Prostate gland (tissue), 2 donors: ENCODE data around the gene KIR3DL2. TPM values are rescaled to one million over a fixed set of nuclear protein-coding genes. Genes with fewer than 3 reads are reported as not detected.

ENCODE experiments used
- DNase-seq: peaks from one replicate; pipeline ENCODE4 v3.0.0-alpha.2; 2019; ENCODE audit warnings: low spot score
- H3K27ac ChIP-seq, 2 donors: fragments of 200-600 bp; sonication (generic); 2 replicates each; pipeline ENCODE4 v1.5.1; 2017 to 2019
- H3K27me3 ChIP-seq: fragments of 200-600 bp; sonication (generic); replicated peaks from 2 replicates; pipeline ENCODE4 v1.5.1; 2019; ENCODE audit not compliant: insufficient read depth
- H3K36me3 ChIP-seq, 2 donors: fragments of 200-600 bp; sonication (generic); 1 replicate in 1 of 2; 2 replicates in 1 of 2; pipeline versions ENCODE4 v1.5.1 to v1.8.1; 2017 to 2019
- H3K4me1 ChIP-seq: fragments of 200-600 bp; sonication (generic); replicated peaks from 2 replicates; pipeline ENCODE4 v1.5.1; 2019
- H3K4me3 ChIP-seq, 2 donors: fragments of 200-600 bp; sonication (generic); 2 replicates each; pipeline ENCODE4 v1.5.1; 2017 to 2019
- H3K9me3 ChIP-seq: fragments of 200-600 bp; sonication (generic); 2 replicates; pipeline ENCODE4 v1.5.1; 2017
- POLR2A ChIP-seq: fragments of 450-650 bp; IDR thresholded peaks from one replicate; pipeline ENCODE4 v1.6.1; 2016; ENCODE audit warnings: antibody characterized with exemption, mild to moderate bottlenecking
- POLR2AphosphoS5 ChIP-seq: sonication (generic); formaldehyde crosslinking; IDR thresholded peaks from one replicate; pipeline ENCODE4 v1.6.1; 2017; ENCODE audit warnings: antibody characterized with exemption
- WGBS: methylation state at CpG from one replicate; pipeline ENCODE4 v1.1.5; 2018; 5-methylcytosine and 5-hydroxymethylcytosine counted together
- intact Hi-C: fragments of 100-400 bp; cut with DNase I; formaldehyde crosslinking; loops from one replicate; pipeline ENCODE4 v1.14.2; 2022
- total RNA-seq, 2 donors: library from RNA; depleted of rRNA; stranded (reverse); fragments of >200 nt; gene quantifications; one replicate each; pipeline ENCODE4 v1.1.0, GENCODE V29; 2016
- TF ChIP-seq, protein P1 (sequence below), 4 experiments: fragments of 200-600 bp in 2 of 4; fragments of 450-650 bp in 2 of 4; sonication (generic) in 2 of 4; IDR thresholded peaks; 1 replicate in 3 of 4; 2 replicates in 1 of 4; pipeline ENCODE4 v1.5.1; 2016 to 2019; ENCODE audit warnings: antibody characterized with exemption in 4 of 4, mild to moderate bottlenecking in 2 of 4, moderate library complexity in 2 of 4

Gene KIR3DL2
- total RNA-seq, 2 donors from 2014 or later = not detected

DNA sequence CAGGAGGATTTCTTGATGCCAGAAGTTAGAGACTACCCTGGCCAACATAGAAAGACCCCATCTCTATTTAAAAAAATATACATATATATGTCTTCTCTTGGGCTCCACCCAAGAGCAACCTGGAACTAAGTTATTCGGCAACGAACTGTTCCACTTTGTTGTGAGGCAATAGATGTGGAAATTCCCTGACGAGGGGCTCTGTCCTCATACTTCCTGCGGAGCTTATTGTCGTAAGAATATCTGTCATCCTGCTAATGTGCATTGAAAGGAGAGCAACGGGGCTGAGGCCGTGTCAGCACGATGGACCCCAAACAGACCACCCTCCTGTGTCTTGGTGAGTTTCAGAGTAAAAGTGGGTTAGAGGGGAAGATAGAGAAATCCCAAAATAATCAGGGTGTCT is 23.7 kb downstream of the KIR3DL2 start, which contains the start of gene FCAR:
FCAR (plus strand) TSS at position 246 of the 400 bp plus-strand sequence; CDS start at position 301, 55 bp downstream.
- Histone ChIP-seq H3K9me3 (no peaks in the 10 kb centered on the region), H3K36me3 (no peaks in the 10 kb centered on the region), H3K4me1 (no peaks in the 10 kb centered on the region), H3K4me3 (no peak within 1 kb of the TSS), H3K27ac (no peak within 1 kb of the TSS), H3K27me3 (no peaks in the 10 kb centered on the region)
- intact Hi-C loops = no loop called here
- DNase-seq = no peak
- TF ChIP-seq POLR2A (no peak), POLR2AphosphoS5 (no peak)
- TF ChIP-seq, protein P1, sequence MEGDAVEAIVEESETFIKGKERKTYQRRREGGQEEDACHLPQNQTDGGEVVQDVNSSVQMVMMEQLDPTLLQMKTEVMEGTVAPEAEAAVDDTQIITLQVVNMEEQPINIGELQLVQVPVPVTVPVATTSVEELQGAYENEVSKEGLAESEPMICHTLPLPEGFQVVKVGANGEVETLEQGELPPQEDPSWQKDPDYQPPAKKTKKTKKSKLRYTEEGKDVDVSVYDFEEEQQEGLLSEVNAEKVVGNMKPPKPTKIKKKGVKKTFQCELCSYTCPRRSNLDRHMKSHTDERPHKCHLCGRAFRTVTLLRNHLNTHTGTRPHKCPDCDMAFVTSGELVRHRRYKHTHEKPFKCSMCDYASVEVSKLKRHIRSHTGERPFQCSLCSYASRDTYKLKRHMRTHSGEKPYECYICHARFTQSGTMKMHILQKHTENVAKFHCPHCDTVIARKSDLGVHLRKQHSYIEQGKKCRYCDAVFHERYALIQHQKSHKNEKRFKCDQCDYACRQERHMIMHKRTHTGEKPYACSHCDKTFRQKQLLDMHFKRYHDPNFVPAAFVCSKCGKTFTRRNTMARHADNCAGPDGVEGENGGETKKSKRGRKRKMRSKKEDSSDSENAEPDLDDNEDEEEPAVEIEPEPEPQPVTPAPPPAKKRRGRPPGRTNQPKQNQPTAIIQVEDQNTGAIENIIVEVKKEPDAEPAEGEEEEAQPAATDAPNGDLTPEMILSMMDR (IDR thresholded peaks at IDR 0.05) = no peak
- 71% methylated on average over 8 of the region's 8 CpGs for WGBS

DNA sequence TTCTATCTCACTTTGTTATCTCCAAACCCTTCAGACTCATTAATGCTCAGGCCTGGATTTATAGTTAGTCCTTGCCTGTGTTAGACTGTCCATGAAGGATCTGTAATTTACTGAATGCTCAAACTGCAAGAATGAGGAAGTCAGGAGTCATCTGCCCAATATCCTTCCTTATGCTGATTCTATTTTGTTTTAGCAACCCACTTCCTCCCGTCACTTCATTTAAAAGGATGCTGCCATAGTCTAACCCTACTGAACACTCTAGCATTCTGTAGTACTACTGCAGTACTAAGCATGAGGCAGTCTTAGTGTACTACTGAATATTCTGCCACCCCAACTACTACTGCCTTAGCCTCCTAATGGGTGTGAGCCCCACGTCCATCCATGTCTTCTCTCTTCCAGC is 25.3 kb downstream of the KIR3DL2 start:
- Histone ChIP-seq H3K27me3 (no peaks in the 10 kb centered on the region), H3K9me3 (no peaks in the 10 kb centered on the region), H3K4me3 (no peak overlapping the region), H3K27ac (no peak overlapping the region), H3K36me3 (no peaks in the 10 kb centered on the region), H3K4me1 (no peaks in the 10 kb centered on the region)
- 76% methylated on average over 2 of the region's 2 CpGs for WGBS
- TF ChIP-seq POLR2AphosphoS5 (no peak), POLR2A (no peak)
- TF ChIP-seq, protein P1 (IDR thresholded peaks at IDR 0.05) = no peak
- intact Hi-C loops = no loop called here
- no peak for DNase-seq

DNA sequence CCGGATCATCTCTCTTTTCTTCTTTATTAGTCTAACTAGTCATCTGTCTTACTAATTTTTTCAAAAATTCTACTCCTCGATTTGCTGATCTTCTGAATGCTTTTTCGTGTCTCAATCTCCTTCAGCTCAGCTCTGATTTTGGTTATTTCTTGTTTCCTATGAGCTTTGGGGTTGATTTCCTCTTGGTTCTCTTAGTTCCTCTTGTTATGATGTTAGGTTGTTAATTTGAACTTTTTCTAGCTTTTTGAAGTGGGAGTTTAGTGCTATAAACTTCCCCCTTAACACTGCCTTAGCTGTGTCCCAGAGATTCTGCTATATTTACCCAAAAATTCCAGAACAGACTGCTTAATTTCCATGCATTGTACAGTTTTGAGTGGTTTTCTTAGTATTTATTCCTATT is 27.2 kb downstream of the KIR3DL2 start:
- intact Hi-C loops = no loop called here
- Histone ChIP-seq H3K4me3 (no peak overlapping the region), H3K27me3 (no peaks in the 10 kb centered on the region), H3K36me3 (no peaks in the 10 kb centered on the region), H3K27ac (no peak overlapping the region), H3K9me3 (no peaks in the 10 kb centered on the region), H3K4me1 (no peaks in the 10 kb centered on the region)
- TF ChIP-seq POLR2AphosphoS5 = no peak
- no peak for TF ChIP-seq POLR2A
- TF ChIP-seq, protein P1 (IDR thresholded peaks at IDR 0.05) = no peak
- no peak for DNase-seq
- 83% methylated on average over 3 of the region's 3 CpGs for WGBS

DNA sequence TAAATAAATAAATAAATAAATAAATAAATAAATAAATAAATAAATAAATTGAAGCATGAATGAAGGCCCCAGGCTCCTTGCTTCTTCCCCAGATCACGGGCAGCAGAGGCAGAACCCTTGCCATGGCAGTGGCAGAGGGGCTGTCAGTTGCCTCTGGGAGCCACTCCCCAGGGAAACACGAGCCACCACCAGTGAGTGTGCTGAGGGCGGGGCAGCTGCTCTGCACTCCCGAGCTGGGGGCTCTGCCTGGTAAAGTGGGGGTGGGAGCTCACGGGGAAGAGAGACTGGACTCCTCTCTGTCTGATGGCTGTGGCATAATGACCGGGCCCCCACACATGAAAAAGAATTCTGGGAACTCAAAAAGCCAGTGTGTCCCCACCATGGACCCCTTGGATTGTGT is 31.6 kb downstream of the KIR3DL2 start:
- Histone ChIP-seq H3K27ac (no peak overlapping the region), H3K4me3 (no peak overlapping the region), H3K27me3 (no peaks in the 10 kb centered on the region), H3K36me3 (no peaks in the 10 kb centered on the region), H3K4me1 (no peaks in the 10 kb centered on the region), H3K9me3 (no peaks in the 10 kb centered on the region)
- no peak for DNase-seq
- no peak for TF ChIP-seq POLR2A
- TF ChIP-seq, protein P1 (IDR thresholded peaks at IDR 0.05) = no peak
- TF ChIP-seq POLR2AphosphoS5 = no peak
- WGBS = 61% methylated on average over 6 of the region's 6 CpGs
- intact Hi-C loops = no loop called here

DNA sequence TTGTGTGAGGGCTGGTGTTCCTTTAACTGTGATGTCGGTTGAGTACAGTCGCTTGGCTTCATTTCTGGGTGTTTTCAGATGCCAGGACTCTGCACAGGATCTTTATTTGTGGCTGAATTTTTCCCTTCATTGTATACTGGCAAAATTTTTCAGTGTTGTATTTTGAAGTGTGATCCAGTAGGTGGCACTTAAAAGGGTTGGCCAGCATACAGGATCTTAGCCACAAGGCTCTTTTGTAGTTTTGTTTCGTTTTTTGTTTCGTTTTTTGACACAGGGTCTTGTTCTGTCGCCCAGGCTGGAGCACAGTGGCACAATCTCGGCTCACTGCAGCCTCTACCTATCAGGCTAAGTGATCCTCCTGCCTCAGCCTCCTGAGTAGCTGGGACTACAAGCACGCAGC is 32.5 kb downstream of the KIR3DL2 start:
- WGBS = 42% methylated on average over 7 of the region's 7 CpGs
- no peak for DNase-seq
- no peaks in the 10 kb centered on the region for H3K36me3 ChIP-seq
- no peak overlapping the region for H3K4me3 ChIP-seq
- TF ChIP-seq POLR2A (no peak), POLR2AphosphoS5 (no peak)
- TF ChIP-seq, protein P1 (IDR thresholded peaks at IDR 0.05) = no peak
- H3K4me1 ChIP-seq = no peaks in the 10 kb centered on the region
- intact Hi-C loops = no loop called here
- no peaks in the 10 kb centered on the region for H3K27me3 ChIP-seq
- no peak overlapping the region for H3K27ac ChIP-seq
- no peaks in the 10 kb centered on the region for H3K9me3 ChIP-seq
